Activated naive CD4-positive, alpha-beta T cell treated with anti-CD3 and anti-CD28 coated beads, Interleukin-2, amount 10 ng/mL, durations not matched to agents 7 days and 5 days (primary cell): ENCODE data around the gene SMAD5.

Experiments
- CTCF ChIA-PET: fragments of 350-600 bp; sonication (Branson Sonifier 250); formaldehyde crosslinking; loops from one replicate; lab custom pipeline; 2021; ENCODE audit warnings: antibody characterized with exemption; lab: Charles Lee
- DNase-seq: peaks from one replicate; pipeline ENCODE4 v3.0.0-alpha.2; 2020
- H3K27ac Mint-ChIP-seq: one replicate; pipeline ENCODE4 v1.8.0; 2021; ENCODE audit warnings: mild to moderate bottlenecking, moderate library complexity, mixed read lengths
- H3K27me3 Mint-ChIP-seq: one replicate; pipeline ENCODE4 v1.8.0; 2021; ENCODE audit warnings: mild to moderate bottlenecking, mixed read lengths
- H3K36me3 Mint-ChIP-seq: one replicate; pipeline ENCODE4 v1.8.0; 2021; ENCODE audit warnings: mixed read lengths
- H3K4me1 Mint-ChIP-seq: one replicate; pipeline ENCODE4 v1.8.0; 2021; ENCODE audit warnings: mixed read lengths
- H3K4me3 Mint-ChIP-seq: one replicate; pipeline ENCODE4 v1.8.0; 2021; ENCODE audit warnings: mild to moderate bottlenecking, moderate library complexity, mixed read lengths
- H3K9me3 Mint-ChIP-seq: one replicate; pipeline ENCODE4 v1.8.0; 2021; ENCODE audit warnings: mixed read lengths

The SMAD5 gene

DNA sequence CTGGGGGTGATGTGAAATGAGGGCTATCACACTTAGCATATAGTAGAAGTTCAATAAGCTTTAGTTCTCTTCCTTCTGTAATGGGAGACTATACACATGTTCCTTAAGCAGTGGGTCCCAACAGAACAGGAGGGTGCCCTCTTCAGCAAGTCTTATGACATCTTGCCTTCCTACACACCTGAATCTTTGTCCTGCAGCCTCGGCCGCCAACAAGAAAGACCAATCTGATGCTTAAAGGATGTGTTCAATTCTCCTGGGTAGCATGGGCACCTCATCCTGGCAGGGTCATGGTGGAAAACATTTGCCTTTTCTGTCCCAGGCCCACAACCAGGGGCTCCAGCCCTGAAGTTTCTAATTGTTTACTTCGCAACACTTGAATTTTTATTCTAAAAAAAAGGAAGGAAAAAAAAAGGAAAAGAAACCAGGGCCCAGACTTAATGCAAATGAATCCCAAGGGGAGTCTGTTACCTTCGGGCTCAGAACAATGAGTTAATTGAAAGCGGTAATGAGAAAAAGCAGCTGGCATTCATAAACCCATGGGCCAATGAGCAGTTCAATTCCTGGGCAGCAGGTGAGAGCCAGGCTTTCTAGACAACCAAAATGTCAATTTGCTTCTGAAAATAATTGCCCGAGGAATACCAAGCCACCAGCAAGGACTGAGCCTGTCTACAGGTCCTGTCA is 26.2 kb upstream of the SMAD5 start:
- H3K27me3 Mint-ChIP-seq, result peaks cover 5% of the 10 kb centered on the region
- no peaks in the 10 kb centered on the region for H3K36me3 Mint-ChIP-seq
- DNase-seq, result no peak
- no peak overlapping the region for H3K27ac Mint-ChIP-seq
- H3K9me3 Mint-ChIP-seq, result no peaks in the 10 kb centered on the region
- CTCF ChIA-PET, result no interaction called here
- no peaks in the 10 kb centered on the region for H3K4me1 Mint-ChIP-seq
- no peak overlapping the region for H3K4me3 Mint-ChIP-seq

DNA sequence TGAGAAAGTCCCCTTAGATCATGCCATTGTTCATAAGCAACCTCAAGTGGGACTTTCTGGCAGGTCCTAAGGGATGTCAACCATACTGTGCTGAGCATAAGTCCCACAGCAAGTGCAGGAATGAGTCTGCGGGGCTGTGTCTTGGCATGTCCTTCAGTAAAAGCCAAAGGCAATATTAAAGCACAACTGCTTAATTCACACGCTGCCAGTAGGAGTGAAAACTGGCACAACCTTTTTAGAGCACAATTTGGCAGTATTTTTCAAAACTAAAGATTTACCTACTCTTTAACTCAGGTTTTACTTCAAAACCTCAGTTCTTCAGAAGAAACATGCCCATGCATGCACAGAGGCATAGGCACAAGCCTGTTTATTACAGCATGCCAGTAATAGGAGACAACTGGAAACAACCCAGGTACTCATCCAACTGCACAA is 24.4 kb upstream of the SMAD5 start:
- no peaks in the 10 kb centered on the region for H3K36me3 Mint-ChIP-seq
- CTCF ChIA-PET, result interaction anchor here (1.8 kb wide), 1 partner anchor 9 kb away, joined by 6 read pairs; no protein-coding TSS in a partner anchor
- H3K4me3 Mint-ChIP-seq, result no peak overlapping the region
- no peaks in the 10 kb centered on the region for H3K4me1 Mint-ChIP-seq
- H3K27ac Mint-ChIP-seq, result no peak overlapping the region
- no peak for DNase-seq
- peaks cover 5% of the 10 kb centered on the region for H3K27me3 Mint-ChIP-seq
- no peaks in the 10 kb centered on the region for H3K9me3 Mint-ChIP-seq

DNA sequence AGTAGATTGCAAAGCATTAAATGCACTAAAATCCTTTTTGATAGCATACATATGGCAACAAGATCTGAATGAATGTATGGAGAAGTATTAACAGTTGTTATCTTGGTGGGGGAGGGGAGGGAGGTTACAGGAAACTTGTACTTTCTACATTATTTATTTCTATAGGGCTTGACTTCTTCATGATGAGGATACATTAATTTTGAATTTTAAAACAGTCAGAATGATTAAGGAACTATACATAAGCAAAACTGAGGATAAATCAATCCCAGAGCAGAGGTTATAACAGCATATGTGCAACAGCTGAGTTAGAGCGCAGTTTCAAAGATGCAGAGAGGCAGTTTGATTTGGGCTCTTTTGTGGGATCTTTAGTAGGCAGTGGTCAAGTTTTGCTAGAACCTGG is 23.9 kb upstream of the SMAD5 start:
- no peak overlapping the region for H3K27ac Mint-ChIP-seq
- H3K9me3 Mint-ChIP-seq, result no peaks in the 10 kb centered on the region
- H3K4me3 Mint-ChIP-seq, result no peak overlapping the region
- H3K27me3 Mint-ChIP-seq, result peaks cover 8% of the 10 kb centered on the region
- no peaks in the 10 kb centered on the region for H3K4me1 Mint-ChIP-seq
- no peak for DNase-seq
- no peaks in the 10 kb centered on the region for H3K36me3 Mint-ChIP-seq
- CTCF ChIA-PET, result interaction anchor here (1.8 kb wide), 1 partner anchor 9 kb away, joined by 6 read pairs; no protein-coding TSS in a partner anchor

DNA sequence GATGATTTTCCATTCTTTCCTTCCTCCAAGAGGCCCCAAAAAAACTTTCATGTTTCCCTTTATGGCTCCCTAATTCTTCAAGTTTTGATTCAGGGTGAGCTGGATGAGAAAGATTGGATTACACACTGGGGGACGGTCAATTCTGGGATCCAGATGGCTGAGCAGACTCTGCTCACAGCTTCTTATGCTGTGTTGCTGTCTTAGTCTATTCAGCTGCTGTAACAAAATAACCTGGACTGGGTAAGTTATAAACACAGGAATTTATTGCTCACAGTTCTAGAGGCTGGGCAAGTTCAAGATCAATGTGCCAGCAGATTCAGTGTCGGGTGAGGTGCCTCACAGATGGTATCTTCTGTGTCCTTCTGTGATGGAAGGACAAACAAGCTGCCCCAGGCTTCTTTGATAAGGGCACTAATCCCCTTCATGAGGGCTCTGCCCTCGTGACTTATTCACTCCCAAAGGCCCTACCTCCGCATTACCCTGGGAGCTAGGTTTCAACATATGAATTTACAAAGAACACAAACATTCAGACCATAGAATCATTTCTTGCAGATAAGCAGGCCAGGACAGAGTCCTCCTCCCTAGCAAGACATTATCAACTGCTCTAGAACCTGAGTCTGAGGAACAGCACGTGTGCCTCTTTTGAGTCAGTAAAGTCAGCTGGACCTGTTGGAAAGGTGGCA is 23.1 kb upstream of the SMAD5 start:
- H3K4me3 Mint-ChIP-seq, result no peak overlapping the region
- H3K36me3 Mint-ChIP-seq, result no peaks in the 10 kb centered on the region
- H3K9me3 Mint-ChIP-seq, result no peaks in the 10 kb centered on the region
- no peaks in the 10 kb centered on the region for H3K4me1 Mint-ChIP-seq
- DNase-seq, result no peak
- CTCF ChIA-PET, result interaction anchor here (1.8 kb wide), 1 partner anchor 10 kb away, joined by 6 read pairs; no protein-coding TSS in a partner anchor
- H3K27ac Mint-ChIP-seq, result no peak overlapping the region
- H3K27me3 Mint-ChIP-seq, result peaks cover 6% of the 10 kb centered on the region

DNA sequence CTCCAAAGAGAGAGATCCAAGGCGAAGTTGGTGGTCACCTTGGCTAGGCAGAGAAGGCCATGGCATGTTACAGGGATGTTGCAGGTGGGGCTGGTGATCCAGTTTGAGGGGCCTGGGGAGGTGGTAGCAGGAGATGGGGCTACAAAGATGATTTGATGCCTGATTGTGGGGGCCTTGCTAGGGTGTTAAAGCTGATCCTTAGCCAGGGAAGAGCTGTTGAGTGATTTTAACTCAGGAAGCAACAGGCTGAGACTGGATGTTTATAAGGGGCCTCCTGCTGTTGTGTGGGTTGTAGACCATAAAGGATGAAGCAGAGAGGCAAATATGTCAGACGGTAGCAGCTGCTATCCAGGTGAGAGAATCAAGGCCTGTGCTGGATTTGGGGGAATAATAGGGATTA is 19.0 kb upstream of the SMAD5 start:
- Mint-ChIP-seq H3K4me1 (no peaks in the 10 kb centered on the region), H3K4me3 (no peak overlapping the region), H3K27me3 (peaks cover 11% of the 10 kb centered on the region), H3K36me3 (no peaks in the 10 kb centered on the region), H3K9me3 (no peaks in the 10 kb centered on the region), H3K27ac (no peak overlapping the region)
- no peak for DNase-seq
- CTCF ChIA-PET, result interaction anchor here (0.6 kb wide), 1 partner anchor 46 kb away, joined by 4 read pairs; no protein-coding TSS in a partner anchor

DNA sequence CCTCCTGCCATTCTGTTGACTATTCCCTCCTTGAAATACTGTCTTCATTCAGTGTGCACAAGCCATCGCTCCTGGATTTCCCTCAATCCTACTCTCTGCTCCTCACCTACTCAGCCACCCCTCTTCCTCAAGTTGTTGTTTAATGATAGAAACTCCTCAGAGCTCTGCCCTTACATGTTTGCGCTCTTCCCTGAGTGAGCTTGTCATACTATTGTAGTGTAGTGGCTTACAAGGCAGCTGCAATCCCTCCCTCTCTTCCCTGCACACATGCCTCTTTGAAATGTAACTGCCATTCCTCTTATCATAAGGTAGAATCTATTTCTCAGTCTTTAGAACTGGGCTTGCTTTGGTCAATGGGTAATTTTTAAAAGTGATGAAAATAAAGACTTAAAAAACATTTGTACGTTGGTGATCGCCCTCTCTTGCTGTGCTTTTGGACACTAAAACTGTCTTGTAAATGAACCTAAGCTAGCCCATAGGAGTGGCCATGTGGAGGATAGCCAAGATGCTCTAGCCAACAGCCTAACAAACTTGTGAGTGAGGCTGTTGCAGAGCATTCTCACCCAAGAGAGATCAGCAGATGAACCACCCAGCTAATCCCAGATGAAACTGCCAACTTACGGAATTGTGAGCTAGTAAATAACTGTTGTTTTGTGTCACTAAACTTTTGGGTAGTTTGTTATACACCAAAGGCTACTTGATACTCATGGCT is 18.1 kb upstream of the SMAD5 start:
- Mint-ChIP-seq H3K4me3 (no peak overlapping the region), H3K27me3 (peaks cover 11% of the 10 kb centered on the region)
- CTCF ChIA-PET, result no interaction called here

DNA sequence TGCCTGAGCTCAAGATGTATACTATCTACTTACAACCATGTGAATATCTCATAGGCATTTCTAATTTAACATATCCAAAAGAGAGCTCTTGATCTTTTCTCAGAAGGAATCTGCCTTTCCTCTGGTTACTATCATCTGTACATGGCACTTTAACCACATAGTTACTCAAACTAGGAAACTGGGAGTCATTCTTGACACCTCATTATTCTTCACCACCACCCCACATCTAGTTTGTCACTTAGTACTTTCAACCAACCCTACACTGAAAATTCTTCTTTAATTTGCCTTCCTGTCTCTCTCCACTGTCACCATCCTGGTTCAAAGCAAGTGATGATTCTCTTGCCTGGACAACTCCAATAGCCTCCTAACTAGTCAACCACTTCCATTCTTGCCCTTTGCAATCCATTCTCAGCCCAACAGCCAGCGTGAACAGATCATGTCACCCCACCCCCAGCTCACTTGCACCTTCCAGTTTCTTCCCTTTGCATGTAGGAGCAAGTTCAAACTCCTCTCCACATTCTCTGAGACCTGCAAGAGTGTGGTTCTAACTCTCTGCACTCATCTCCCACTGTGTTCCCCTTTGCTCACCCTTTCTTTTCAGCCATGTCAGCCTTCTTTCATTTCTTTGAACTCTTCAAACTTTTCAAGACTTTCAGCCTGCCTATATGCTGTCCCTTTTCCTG is 17.3 kb upstream of the SMAD5 start:
- Mint-ChIP-seq H3K36me3 (no peaks in the 10 kb centered on the region), H3K4me3 (no peak overlapping the region), H3K9me3 (no peaks in the 10 kb centered on the region), H3K27me3 (peaks cover 11% of the 10 kb centered on the region), H3K27ac (no peak overlapping the region), H3K4me1 (no peaks in the 10 kb centered on the region)
- CTCF ChIA-PET, result no interaction called here
- no peak for DNase-seq

More for the DNA sequence above, 18.1 kb upstream of the SMAD5 start:
- no peak overlapping the region for H3K27ac Mint-ChIP-seq
- no peaks in the 10 kb centered on the region for H3K36me3 Mint-ChIP-seq
- no peak for DNase-seq
- H3K4me1 Mint-ChIP-seq, result no peaks in the 10 kb centered on the region
- H3K9me3 Mint-ChIP-seq, result no peaks in the 10 kb centered on the region

DNA sequence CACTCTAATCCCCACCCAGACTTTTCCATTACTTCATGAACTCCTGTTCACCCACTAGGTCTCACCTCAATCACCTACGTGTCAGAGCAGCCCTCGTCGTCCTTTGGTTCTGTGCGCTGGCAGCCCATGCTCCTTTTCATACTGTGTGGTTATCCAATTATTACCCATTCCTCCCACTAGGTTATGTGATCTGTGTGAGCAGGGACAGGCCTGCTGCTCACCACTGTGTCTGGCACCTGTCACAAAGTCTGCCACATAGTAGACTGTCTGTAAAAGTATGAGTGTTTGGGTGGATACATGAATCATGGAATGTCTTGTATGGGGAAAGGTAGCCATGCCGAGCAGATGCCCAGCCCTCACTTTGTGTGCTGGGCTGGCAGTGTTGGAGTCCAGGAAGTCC is 12.1 kb upstream of the SMAD5 start:
- no peaks in the 10 kb centered on the region for H3K36me3 Mint-ChIP-seq
- CTCF ChIA-PET, result no interaction called here
- H3K4me1 Mint-ChIP-seq, result no peaks in the 10 kb centered on the region
- no peaks in the 10 kb centered on the region for H3K9me3 Mint-ChIP-seq
- H3K27me3 Mint-ChIP-seq, result peaks cover 8% of the 10 kb centered on the region
- no peak overlapping the region for H3K4me3 Mint-ChIP-seq
- H3K27ac Mint-ChIP-seq, result no peak overlapping the region
- DNase-seq, result no peak

DNA sequence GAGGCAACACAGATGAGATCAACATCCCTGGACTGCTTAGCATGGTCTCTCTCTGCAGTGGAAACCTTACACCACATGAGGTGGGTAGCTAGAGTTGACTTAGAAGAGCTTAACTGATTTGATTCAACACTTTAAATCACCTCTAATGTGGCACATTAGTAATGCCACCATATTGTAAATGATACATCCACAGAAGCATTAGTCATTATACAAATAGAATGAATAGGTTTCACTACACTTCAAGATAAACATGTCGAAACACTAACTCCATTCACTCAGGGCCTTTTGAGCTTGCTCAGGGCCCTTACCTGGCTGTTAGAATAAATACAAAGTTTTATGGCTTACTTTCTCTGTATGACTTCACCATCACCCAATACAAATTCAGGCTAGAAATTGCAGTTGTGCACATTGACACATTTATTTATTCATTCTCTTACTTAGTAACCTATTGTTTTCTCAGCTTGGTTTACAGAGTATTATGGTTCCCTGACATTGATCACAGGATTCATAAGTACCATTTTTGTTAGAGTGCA is 9.3 kb upstream of the SMAD5 start:
- Mint-ChIP-seq H3K36me3 (no peaks in the 10 kb centered on the region), H3K4me1 (no peaks in the 10 kb centered on the region), H3K27ac (no peak overlapping the region), H3K9me3 (no peaks in the 10 kb centered on the region), H3K4me3 (no peak overlapping the region), H3K27me3 (peaks cover 7% of the 10 kb centered on the region)
- CTCF ChIA-PET, result no interaction called here
- DNase-seq, result no peak

DNA sequence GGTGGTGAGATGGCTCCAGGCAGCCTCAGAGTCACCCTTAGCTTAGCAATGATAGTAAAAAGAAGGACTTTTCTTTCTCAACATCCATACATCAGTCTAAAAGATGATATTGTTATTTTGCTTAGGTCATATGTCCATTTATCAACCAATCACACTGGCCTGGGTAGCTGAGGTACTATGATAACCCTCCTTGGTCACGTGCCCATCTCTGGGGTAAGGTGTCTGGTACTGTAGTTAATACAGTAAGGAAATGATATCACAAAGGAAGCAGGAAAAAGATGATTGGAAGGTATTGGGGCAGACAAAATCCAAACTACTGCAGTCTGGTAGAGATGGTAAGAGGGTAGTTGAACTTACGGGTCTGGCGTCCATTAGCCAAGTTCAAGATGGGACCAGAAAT is 5.1 kb upstream of the SMAD5 start:
- no peak for DNase-seq
- no peaks in the 10 kb centered on the region for H3K9me3 Mint-ChIP-seq
- peaks cover 28% of the 10 kb centered on the region for H3K27me3 Mint-ChIP-seq
- no peaks in the 10 kb centered on the region for H3K36me3 Mint-ChIP-seq
- peaks cover 2% of the 10 kb centered on the region for H3K4me1 Mint-ChIP-seq
- CTCF ChIA-PET, result no interaction called here
- H3K4me3 Mint-ChIP-seq, result no peak overlapping the region
- H3K27ac Mint-ChIP-seq, result no peak overlapping the region

DNA sequence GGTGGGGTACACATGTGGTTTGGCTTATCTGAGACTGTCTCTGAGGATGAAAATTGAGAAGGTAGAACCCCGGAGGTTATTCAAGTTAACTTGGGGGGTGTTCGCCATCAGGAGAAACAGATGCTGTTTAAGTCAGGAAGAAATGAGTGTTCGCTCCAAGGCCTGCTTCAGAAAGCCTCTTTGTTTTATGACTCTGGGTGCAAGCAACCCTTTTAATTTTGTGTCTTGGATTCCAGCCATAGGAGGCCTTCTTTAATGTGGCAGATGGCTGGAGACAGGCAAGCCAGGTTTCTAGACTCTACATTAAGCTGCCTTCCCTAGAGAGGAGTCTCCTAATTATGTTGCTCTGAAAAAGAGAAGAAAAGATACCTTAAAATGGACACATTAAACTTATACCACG is 4.2 kb upstream of the SMAD5 start:
- Mint-ChIP-seq H3K36me3 (no peaks in the 10 kb centered on the region), H3K4me3 (no peak overlapping the region), H3K27me3 (peaks cover 38% of the 10 kb centered on the region), H3K27ac (no peak overlapping the region), H3K4me1 (peaks cover 5% of the 10 kb centered on the region), H3K9me3 (no peaks in the 10 kb centered on the region)
- CTCF ChIA-PET, result interaction anchor here (1.2 kb wide), 1 partner anchor 10 kb away, joined by 3 read pairs; no protein-coding TSS in a partner anchor
- DNase-seq, result no peak

DNA sequence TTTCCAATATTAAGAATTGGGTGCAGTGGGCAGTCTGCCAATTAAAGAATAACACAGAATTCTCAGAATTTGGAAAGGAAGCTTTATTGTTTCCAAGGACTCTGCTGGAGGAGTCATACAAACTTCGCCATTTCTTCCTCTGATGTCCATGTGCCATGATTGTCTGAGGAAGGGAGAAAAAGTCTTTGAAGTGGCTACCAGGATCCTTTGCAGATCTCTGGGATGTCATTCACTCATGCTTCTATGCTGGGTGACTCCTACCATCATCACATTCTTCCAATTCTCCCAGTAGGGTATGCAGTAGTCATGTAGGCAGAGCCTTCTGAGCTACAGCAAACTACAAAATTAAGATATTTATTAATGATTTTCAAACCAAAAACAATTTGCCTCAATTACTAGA is 3.2 kb upstream of the SMAD5 start:
- Mint-ChIP-seq H3K4me3 (no peak overlapping the region), H3K9me3 (no peaks in the 10 kb centered on the region), H3K4me1 (peaks cover 8% of the 10 kb centered on the region), H3K36me3 (no peaks in the 10 kb centered on the region), H3K27ac (no peak overlapping the region), H3K27me3 (peaks cover 45% of the 10 kb centered on the region)
- CTCF ChIA-PET, result interaction anchor here (1.2 kb wide), 1 partner anchor 9 kb away, joined by 3 read pairs; no protein-coding TSS in a partner anchor
- no peak for DNase-seq

DNA sequence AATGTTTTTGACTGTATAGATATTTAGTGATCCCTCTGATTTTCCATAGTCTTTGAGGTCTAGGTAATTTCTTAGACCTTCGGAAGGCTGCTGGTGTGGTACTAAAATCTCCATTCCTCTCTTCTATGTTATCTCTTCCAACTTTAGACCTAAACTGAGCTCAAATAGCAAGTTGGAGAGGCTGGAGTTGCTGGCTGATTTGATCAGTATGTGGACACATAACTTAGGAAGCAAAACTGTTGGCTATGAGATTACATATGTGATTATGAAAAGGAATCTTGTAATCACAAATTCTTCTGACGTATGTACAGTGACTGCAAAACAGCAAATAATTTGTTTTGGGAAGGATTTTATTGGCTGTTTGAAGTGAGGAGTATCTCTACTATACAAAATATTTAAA is 2.1 kb upstream of the SMAD5 start:
- H3K27me3 Mint-ChIP-seq, result peaks cover 48% of the 10 kb centered on the region
- CTCF ChIA-PET, result no interaction called here

DNA sequence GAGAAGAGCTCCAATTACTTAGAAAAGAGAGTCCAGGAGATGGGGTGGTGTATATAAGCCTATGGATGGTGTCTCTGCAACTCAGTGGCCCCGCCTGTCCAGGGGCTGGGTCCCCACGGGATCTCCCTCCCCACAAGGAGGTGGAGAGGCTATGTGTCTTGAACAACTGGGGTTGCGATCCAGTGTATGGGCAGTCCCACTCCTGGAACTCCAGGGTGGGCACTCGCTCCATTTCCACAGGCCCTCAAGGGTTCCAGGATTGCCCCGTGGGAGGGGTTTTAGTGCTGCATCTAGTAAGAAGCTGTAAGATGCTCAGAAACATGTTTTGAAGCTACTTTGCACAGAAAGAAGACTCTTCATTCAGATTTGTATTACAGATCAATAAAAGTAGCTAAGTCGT is 558 bp upstream of the SMAD5 start:
- DNase-seq, result no peak
- H3K36me3 Mint-ChIP-seq, result no peaks in the 10 kb centered on the region
- no peaks in the 10 kb centered on the region for H3K9me3 Mint-ChIP-seq
- CTCF ChIA-PET, result no interaction called here
- H3K27me3 Mint-ChIP-seq, result peaks cover 56% of the 10 kb centered on the region
- H3K4me3 Mint-ChIP-seq, result peak overlapping the region; percentile 67
- H3K27ac Mint-ChIP-seq, result no peak overlapping the region
- peaks cover 8% of the 10 kb centered on the region for H3K4me1 Mint-ChIP-seq

More for the DNA sequence above, 2.1 kb upstream of the SMAD5 start:
- Mint-ChIP-seq H3K9me3 (no peaks in the 10 kb centered on the region), H3K27ac (no peak overlapping the region), H3K36me3 (no peaks in the 10 kb centered on the region), H3K4me3 (no peak overlapping the region), H3K4me1 (peaks cover 8% of the 10 kb centered on the region)
- no peak for DNase-seq
